DOHH2 (cell line): ENCODE data around the gene KCNC4.

Experiments used
- H3F3A ChIP-seq: fragments of 200-600 bp; sonication (generic), shearing (Covaris generic); 2 replicates; pipeline ENCODE4 v1.6.0; 2016; ENCODE audit warnings: antibody characterized with exemption, mild to moderate bottlenecking; ENCODE audit not compliant: control insufficient read depth, insufficient read depth
- H3K27ac ChIP-seq: fragments of 200-600 bp; sonication (generic); 2 replicates; pipeline ENCODE4 v1.5.1; 2014; ENCODE audit warnings: low read depth, mild to moderate bottlenecking, low read length, moderate library complexity
- H3K27me3 ChIP-seq: fragments of 200-600 bp; sonication (generic); 2 replicates; pipeline ENCODE4 v1.6.1; 2014; ENCODE audit warnings: mild to moderate bottlenecking, low read length, mixed read lengths; ENCODE audit not compliant: control insufficient read depth
- H3K36me3 ChIP-seq: fragments of 200-600 bp; sonication (generic); 2 replicates; pipeline ENCODE4 v1.6.1; 2014; ENCODE audit warnings: mild to moderate bottlenecking, low read length, moderate library complexity, mixed read lengths; ENCODE audit not compliant: control insufficient read depth
- H3K4me1 ChIP-seq: fragments of 200-600 bp; sonication (generic); 2 replicates; pipeline ENCODE4 v1.6.1; 2014; ENCODE audit warnings: mild to moderate bottlenecking, low read length, mixed read lengths; ENCODE audit not compliant: control insufficient read depth
- H3K4me2 ChIP-seq: fragments of 200-600 bp; sonication (generic); 2 replicates; pipeline ENCODE4 v1.6.0; 2014; ENCODE audit warnings: mild to moderate bottlenecking, low read length, moderate library complexity
- H3K4me3 ChIP-seq: fragments of 200-600 bp; sonication (generic); 2 replicates; pipeline ENCODE4 v1.5.1; 2014; ENCODE audit warnings: mild to moderate bottlenecking, low read length, mixed read lengths
- H3K79me2 ChIP-seq: fragments of 200-600 bp; sonication (generic); 2 replicates; pipeline ENCODE4 v1.6.1; 2014; ENCODE audit warnings: mild to moderate bottlenecking, low read length, mixed read lengths; ENCODE audit not compliant: control insufficient read depth
- H3K9me2 ChIP-seq: fragments of 200-600 bp; sonication (generic); replicated peaks from 2 replicates; pipeline ENCODE4 v1.6.1; 2014; ENCODE audit warnings: mild to moderate bottlenecking, low read length, mixed read lengths; ENCODE audit not compliant: control insufficient read depth
- H3K9me3 ChIP-seq: fragments of 200-600 bp; sonication (generic); 2 replicates; pipeline ENCODE4 v1.6.1; 2014; ENCODE audit warnings: antibody characterized with exemption, low read length, mixed read lengths; ENCODE audit not compliant: control insufficient read depth, insufficient read depth
- H4K20me1 ChIP-seq: fragments of 200-600 bp; sonication (generic); 2 replicates; pipeline ENCODE4 v1.6.0; 2014; ENCODE audit warnings: low read depth, mild to moderate bottlenecking, antibody characterized with exemption, low read length, moderate library complexity; ENCODE audit not compliant: control insufficient read depth, insufficient read depth
- CTCF ChIP-seq: fragments of 200-600 bp; sonication (generic); IDR thresholded peaks from one replicate; pipeline ENCODE4 v1.5.1; 2014; ENCODE audit warnings: antibody characterized with exemption, mild to moderate bottlenecking, low read depth, low read length; ENCODE audit not compliant: poor library complexity, severe bottlenecking
- EZH2phosphoT487 ChIP-seq: fragments of 200-600 bp; sonication (generic); IDR thresholded peaks from 2 replicates; pipeline ENCODE4 v1.6.1; 2017; ENCODE audit warnings: borderline replicate concordance, mild to moderate bottlenecking, antibody characterized with exemption, low read length, moderate library complexity, mixed read lengths

The KCNC4 gene

GRCh38 chr1:110216844-110217444 lies 6.8 kb downstream of the KCNC4 start:
- Histone ChIP-seq H3K9me2 (no peaks in the 10 kb centered on the region), H3K27ac (no peak overlapping the region), H3K4me1 (peaks cover 10% of the 10 kb centered on the region), H3K36me3 (no peaks in the 10 kb centered on the region), H3K9me3 (no peaks in the 10 kb centered on the region), H4K20me1 (no peaks in the 10 kb centered on the region; the same call in 1 of the 2 replicates), H3K4me2 (no peak overlapping the region), H3K79me2 (0 out of 2 replicates have a peak, but pooled peaks cover 2% of the 10 kb centered on the region), H3F3A (no peaks in the 10 kb centered on the region; the same call in 1 of the 2 replicates), H3K27me3 (no peaks in the 10 kb centered on the region), H3K4me3 (no peak overlapping the region)
- TF ChIP-seq EZH2phosphoT487 = no peak
- no peak for TF ChIP-seq CTCF

GRCh38 chr1:110218137-110218536 lies 8.0 kb downstream of the KCNC4 start:
- Histone ChIP-seq H3K4me1 (no peaks in the 10 kb centered on the region), H4K20me1 (no peaks in the 10 kb centered on the region; the same call in 1 of the 2 replicates), H3K36me3 (no peaks in the 10 kb centered on the region), H3K9me2 (no peaks in the 10 kb centered on the region), H3K4me2 (no peak overlapping the region), H3K27me3 (no peaks in the 10 kb centered on the region), H3K9me3 (no peaks in the 10 kb centered on the region), H3F3A (no peaks in the 10 kb centered on the region), H3K4me3 (no peak overlapping the region), H3K79me2 (no peaks in the 10 kb centered on the region), H3K27ac (no peak overlapping the region)
- TF ChIP-seq EZH2phosphoT487 = no peak
- TF ChIP-seq CTCF = no peak

- Histone ChIP-seq H4K20me1 (no peaks in the 10 kb centered on the region; the same call in 1 of the 2 replicates), H3K4me3 (no peak overlapping the region), H3K9me2 (no peaks in the 10 kb centered on the region), H3K27ac (no peak overlapping the region), H3K4me1 (no peaks in the 10 kb centered on the region), H3K27me3 (no peaks in the 10 kb centered on the region), H3K36me3 (peaks cover 5% of the 10 kb centered on the region), H3F3A (no peaks in the 10 kb centered on the region), H3K79me2 (no peaks in the 10 kb centered on the region), H3K9me3 (no peaks in the 10 kb centered on the region), H3K4me2 (no peak overlapping the region)
- TF ChIP-seq CTCF = no peak
- TF ChIP-seq EZH2phosphoT487 = no peak
Observed at GRCh38 chr1:110218739-110219138, 8.6 kb downstream of the KCNC4 start.
